ENCODE results near the gene NME7.

Gene NME7

GRCh38 chr1:169202791-169203665 lies 164.6 kb downstream of the NME7 start:
- DNase-seq (ENCODE audit: insufficient read length, low spot score): no peak
- no peak for FAIRE-seq
- TF ChIP-seq CTCF (IDR thresholded peaks at IDR 0.05; ENCODE audit: insufficient read depth, missing control alignments): no peak

GRCh38 chr1:169201084-169201619 lies 166.4 kb downstream of the NME7 start:
- no peak for DNase-seq (ENCODE audit: insufficient read length, low spot score)
- no peak for TF ChIP-seq CTCF (IDR thresholded peaks at IDR 0.05; ENCODE audit: insufficient read depth, missing control alignments)
- peak; percentile 63 for FAIRE-seq

GRCh38 chr1:169200319-169200718 lies 167.3 kb downstream of the NME7 start:
- DNase-seq (ENCODE audit: insufficient read length, low spot score) (no peak), FAIRE-seq (no peak)
- TF ChIP-seq CTCF (IDR thresholded peaks at IDR 0.05; ENCODE audit: insufficient read depth, missing control alignments): no peak

GRCh38 chr1:169196581-169196980 lies 171.0 kb downstream of the NME7 start:
- DNase-seq (ENCODE audit: insufficient read length, low spot score) (no peak), FAIRE-seq (peak; percentile 6)
- TF ChIP-seq CTCF (IDR thresholded peaks at IDR 0.05; ENCODE audit: insufficient read depth, missing control alignments): no peak

- FAIRE-seq: no peak
- no peak for DNase-seq (ENCODE audit: insufficient read length, low spot score)
- TF ChIP-seq CTCF (IDR thresholded peaks at IDR 0.05; ENCODE audit: insufficient read depth, missing control alignments): no peak
Measured at GRCh38 chr1:169196161-169196560, 171.4 kb downstream of the NME7 start.

- TF ChIP-seq CTCF (IDR thresholded peaks at IDR 0.05; ENCODE audit: insufficient read depth, missing control alignments): peak; percentile 13
- DNase-seq (ENCODE audit: insufficient read length, low spot score) (no peak), FAIRE-seq (no peak)
Measured at GRCh38 chr1:169193191-169193850, 174.3 kb downstream of the NME7 start.
